ENCODE results near the gene MAP3K7CL.

GRCh38 chr21:29185172-29185571 lies 54.7 kb downstream of the MAP3K7CL start:
- TF ChIP-seq CTCF (IDR thresholded peaks at IDR 0.05; ENCODE audit: insufficient read depth, low read depth, low read length) = no peak
- TF ChIP-seq EZH2 (IDR thresholded peaks at IDR 0.05; ENCODE audit: insufficient read depth, low read length) = no peak
